NCI-H345 treated with DMSO at 0.1 percent for 48 hours (cell line): ENCODE measurements around the gene CHI3L2.
A peak's percentile ranks its signal among the peaks of the same experiment; 100 is the strongest.
"Not testable (repeated sequence)": the region's sequence is repeated elsewhere in the genome, so short reads cannot be mapped to it uniquely, and the experiment has no call there.

Experiments used
- DNase-seq: peaks from one replicate; lab custom pipeline; 2025; ENCODE audit not compliant: unreplicated experiment; lab: John Stamatoyannopoulos, UW

Gene CHI3L2

GRCh38 chr1:111201275-111202090 lies 26.0 kb upstream of the CHI3L2 start:
- no peak for DNase-seq

- DNase-seq, result no peak
Measured at GRCh38 chr1:111202366-111202706, 25.2 kb upstream of the CHI3L2 start.

- no peak for DNase-seq
Measured at GRCh38 chr1:111202707-111203623, 24.5 kb upstream of the CHI3L2 start.

GRCh38 chr1:111203681-111204200 lies 23.8 kb upstream of the CHI3L2 start:
- peak; percentile 16 for DNase-seq

GRCh38 chr1:111204201-111204982 lies 23.1 kb upstream of the CHI3L2 start:
- no peak for DNase-seq

- DNase-seq, result no peak
Measured at GRCh38 chr1:111204983-111205713, 22.4 kb upstream of the CHI3L2 start.

- DNase-seq, result no peak
Measured at GRCh38 chr1:111205714-111206050, 21.8 kb upstream of the CHI3L2 start.

GRCh38 chr1:111208921-111209320 lies 18.6 kb upstream of the CHI3L2 start:
- no peak for DNase-seq

GRCh38 chr1:111209622-111210021 lies 17.9 kb upstream of the CHI3L2 start:
- no peak for DNase-seq

- DNase-seq, result no peak
Measured at GRCh38 chr1:111211921-111212320, 15.6 kb upstream of the CHI3L2 start.

GRCh38 chr1:111212634-111213335 lies 14.7 kb upstream of the CHI3L2 start:
- no peak for DNase-seq

GRCh38 chr1:111213412-111213811 lies 14.1 kb upstream of the CHI3L2 start:
- DNase-seq, result no peak

GRCh38 chr1:111214074-111214801 lies 13.3 kb upstream of the CHI3L2 start:
- DNase-seq, result no peak

- no peak for DNase-seq
Measured at GRCh38 chr1:111214884-111215283, 12.6 kb upstream of the CHI3L2 start.

- DNase-seq, result not testable (repeated sequence)
Measured at GRCh38 chr1:111215285-111215684, 12.2 kb upstream of the CHI3L2 start.

- no peak for DNase-seq
Measured at GRCh38 chr1:111216751-111217150, 10.8 kb upstream of the CHI3L2 start.

GRCh38 chr1:111217183-111217910 lies 10.2 kb upstream of the CHI3L2 start:
- no peak for DNase-seq

GRCh38 chr1:111218701-111219556 lies 8.6 kb upstream of the CHI3L2 start:
- no peak for DNase-seq
